Loucy (cell line): ENCODE results near the gene SUN2.

Source experiments
- H2AFZ ChIP-seq: fragments of 200-600 bp; sonication (generic); 2 replicates; pipeline ENCODE4 v1.6.0; 2016; ENCODE audit warnings: antibody characterized with exemption, mild to moderate bottlenecking, low read length, moderate library complexity
- H3F3A ChIP-seq: fragments of 200-600 bp; 2 replicates; pipeline ENCODE4 v1.6.0; 2016; ENCODE audit warnings: antibody characterized with exemption, low read depth, mild to moderate bottlenecking
- H3K27me3 ChIP-seq: fragments of 200-600 bp; sonication (generic); 2 replicates; pipeline ENCODE4 v1.6.1; 2014; ENCODE audit warnings: low read length, mild to moderate bottlenecking; ENCODE audit not compliant: insufficient read depth, poor library complexity, severe bottlenecking
- H3K36me3 ChIP-seq: fragments of 200-600 bp; sonication (generic); 2 replicates; pipeline ENCODE4 v1.6.1; 2016; ENCODE audit warnings: low read length; ENCODE audit not compliant: insufficient read depth
- H3K4me1 ChIP-seq: fragments of 200-600 bp; sonication (generic); 2 replicates; pipeline ENCODE4 v1.5.1; 2014; ENCODE audit warnings: low read length, mild to moderate bottlenecking; ENCODE audit not compliant: insufficient read depth, poor library complexity, severe bottlenecking
- H3K4me2 ChIP-seq: fragments of 200-600 bp; sonication (generic); 2 replicates; pipeline ENCODE4 v1.6.0; 2014; ENCODE audit warnings: antibody characterized with exemption, low read length, low read depth, mild to moderate bottlenecking; ENCODE audit not compliant: poor library complexity, severe bottlenecking
- H3K4me3 ChIP-seq: fragments of 200-600 bp; sonication (generic); 2 replicates; pipeline ENCODE4 v1.5.1; 2014; ENCODE audit warnings: low read length, mild to moderate bottlenecking, mixed read lengths; ENCODE audit not compliant: poor library complexity, severe bottlenecking
- H3K79me2 ChIP-seq: fragments of 200-600 bp; sonication (generic); 2 replicates; pipeline ENCODE4 v1.6.1; 2014; ENCODE audit warnings: low read length; ENCODE audit not compliant: insufficient read depth
- H3K9ac ChIP-seq: fragments of 200-600 bp; sonication (generic); 2 replicates; pipeline ENCODE4 v1.6.0; 2014; ENCODE audit warnings: mild to moderate bottlenecking, low read depth, low read length, moderate library complexity; ENCODE audit not compliant: poor library complexity, severe bottlenecking
- H3K9me2 ChIP-seq: fragments of 200-600 bp; sonication (generic); replicated peaks from 2 replicates; pipeline ENCODE4 v1.6.1; 2016; ENCODE audit warnings: low read depth, low read length, mixed read lengths
- H3K9me3 ChIP-seq: fragments of 200-600 bp; sonication (generic); 2 replicates; pipeline ENCODE4 v1.6.1; 2014; ENCODE audit warnings: mild to moderate bottlenecking, antibody characterized with exemption, low read length, low read depth; ENCODE audit not compliant: insufficient read depth
- H4K20me1 ChIP-seq: fragments of 200-600 bp; sonication (generic); 2 replicates; pipeline ENCODE4 v1.6.0; 2014; ENCODE audit warnings: antibody characterized with exemption, low read length, mild to moderate bottlenecking; ENCODE audit not compliant: insufficient read depth, poor library complexity, severe bottlenecking
- EZH2phosphoT487 ChIP-seq: fragments of 200-600 bp; IDR thresholded peaks from 2 replicates; pipeline ENCODE4 v1.6.1; 2018; ENCODE audit warnings: antibody characterized with exemption, mild to moderate bottlenecking, moderate library complexity, borderline replicate concordance
- TF ChIP-seq, protein P1 (sequence below): fragments of 200-600 bp; sonication (generic); conservative IDR thresholded peaks from 2 replicates; pipeline ENCODE4 v1.5.1; 2014; ENCODE audit warnings: mild to moderate bottlenecking, antibody characterized with exemption, low read length

Gene SUN2

GRCh38 chr22:38757464-38757757, 1.6 kb upstream of the SUN2 start:
- Histone ChIP-seq H3K9me2 (no peaks in the 10 kb centered on the region), H3K79me2 (peaks cover 55% of the 10 kb centered on the region), H3K4me1 (peaks cover 44% of the 10 kb centered on the region), H3K9ac (peak overlapping the region; percentile 96), H3K27me3 (no peaks in the 10 kb centered on the region), H3K4me3 (peak overlapping the region; percentile 95), H4K20me1 (peaks cover 19% of the 10 kb centered on the region), H3K36me3 (no peaks in the 10 kb centered on the region; the same call in 1 of the 2 replicates), H3K4me2 (peak overlapping the region; percentile 86), H3F3A (no peaks in the 10 kb centered on the region), H2AFZ (no peak overlapping the region), H3K9me3 (no peaks in the 10 kb centered on the region)
- no peak for TF ChIP-seq EZH2phosphoT487
- TF ChIP-seq, protein P1, sequence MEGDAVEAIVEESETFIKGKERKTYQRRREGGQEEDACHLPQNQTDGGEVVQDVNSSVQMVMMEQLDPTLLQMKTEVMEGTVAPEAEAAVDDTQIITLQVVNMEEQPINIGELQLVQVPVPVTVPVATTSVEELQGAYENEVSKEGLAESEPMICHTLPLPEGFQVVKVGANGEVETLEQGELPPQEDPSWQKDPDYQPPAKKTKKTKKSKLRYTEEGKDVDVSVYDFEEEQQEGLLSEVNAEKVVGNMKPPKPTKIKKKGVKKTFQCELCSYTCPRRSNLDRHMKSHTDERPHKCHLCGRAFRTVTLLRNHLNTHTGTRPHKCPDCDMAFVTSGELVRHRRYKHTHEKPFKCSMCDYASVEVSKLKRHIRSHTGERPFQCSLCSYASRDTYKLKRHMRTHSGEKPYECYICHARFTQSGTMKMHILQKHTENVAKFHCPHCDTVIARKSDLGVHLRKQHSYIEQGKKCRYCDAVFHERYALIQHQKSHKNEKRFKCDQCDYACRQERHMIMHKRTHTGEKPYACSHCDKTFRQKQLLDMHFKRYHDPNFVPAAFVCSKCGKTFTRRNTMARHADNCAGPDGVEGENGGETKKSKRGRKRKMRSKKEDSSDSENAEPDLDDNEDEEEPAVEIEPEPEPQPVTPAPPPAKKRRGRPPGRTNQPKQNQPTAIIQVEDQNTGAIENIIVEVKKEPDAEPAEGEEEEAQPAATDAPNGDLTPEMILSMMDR = no peak

- peak overlapping the region; percentile 95 for H3K4me3 ChIP-seq
Measured at GRCh38 chr22:38756711-38757463, 1.1 kb upstream of the SUN2 start.

DNA sequence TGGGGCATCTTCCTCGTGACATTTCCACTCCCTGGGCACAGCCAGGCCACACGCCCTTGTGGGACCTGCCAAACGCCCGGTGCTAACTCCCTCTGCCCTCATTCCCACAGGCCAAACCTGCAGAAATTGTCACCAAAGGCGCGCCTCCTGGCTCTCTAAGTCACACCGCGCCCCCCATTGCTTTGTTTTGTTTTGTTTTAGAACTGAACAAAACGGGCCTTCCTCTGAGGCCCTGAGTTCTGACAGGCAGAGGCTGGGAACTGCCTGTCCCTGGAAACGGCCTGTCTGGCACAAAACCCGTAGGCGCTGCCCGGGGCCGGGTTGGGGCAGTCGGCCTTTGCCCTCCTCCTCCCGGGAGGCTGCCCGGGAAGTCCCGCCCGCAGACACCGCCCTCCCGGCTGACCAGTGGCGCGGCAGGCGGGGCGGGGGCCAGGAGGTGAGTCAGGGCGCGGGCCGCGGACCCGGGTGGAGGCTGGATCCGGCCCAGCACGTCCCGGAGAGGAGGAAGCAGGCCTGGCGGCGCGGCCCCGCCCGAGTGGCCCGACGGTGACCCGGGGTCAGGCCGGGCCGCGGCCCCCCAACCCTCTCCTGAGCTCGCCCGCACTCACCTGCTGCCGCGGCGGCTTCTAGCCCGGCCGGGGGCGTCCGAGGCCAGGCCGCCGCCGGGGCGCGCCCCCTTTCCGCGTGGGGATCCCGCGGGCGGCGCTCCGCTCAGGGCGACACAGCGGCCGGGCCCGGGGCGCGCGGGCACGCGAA, 465 bp downstream of the SUN2 start:
- peak overlapping the region; percentile 97 for H3K4me2 ChIP-seq
- peak overlapping the region; percentile 92 for H3K9ac ChIP-seq
- H3K9me3 ChIP-seq = no peaks in the 10 kb centered on the region
- no peaks in the 10 kb centered on the region for H3F3A ChIP-seq
- no peaks in the 10 kb centered on the region for H3K27me3 ChIP-seq
- H3K9me2 ChIP-seq = no peaks in the 10 kb centered on the region
- H3K4me3 ChIP-seq = peak overlapping the region; percentile 95
- H4K20me1 ChIP-seq = peaks cover 28% of the 10 kb centered on the region
- TF ChIP-seq EZH2phosphoT487 = no peak
- TF ChIP-seq, protein P1 = no peak
- H2AFZ ChIP-seq = peak overlapping the region; percentile 46; the same call in 1 of the 2 replicates
- peaks cover 76% of the 10 kb centered on the region for H3K79me2 ChIP-seq
- peaks cover 13% of the 10 kb centered on the region; the same call in 1 of the 2 replicates for H3K36me3 ChIP-seq
- peaks cover 51% of the 10 kb centered on the region for H3K4me1 ChIP-seq

More at GRCh38 chr22:38756711-38757463, 1.1 kb upstream of the SUN2 start:
- H3K9me2 ChIP-seq = no peaks in the 10 kb centered on the region
- peak overlapping the region; percentile 76 for H2AFZ ChIP-seq
- H3K36me3 ChIP-seq = no peaks in the 10 kb centered on the region; the same call in 1 of the 2 replicates
- peak overlapping the region; percentile 86 for H3K4me2 ChIP-seq
- peaks cover 50% of the 10 kb centered on the region for H3K4me1 ChIP-seq
- H3K9ac ChIP-seq = peak overlapping the region; percentile 96
- no peak for TF ChIP-seq EZH2phosphoT487
- TF ChIP-seq, protein P1 = no peak
- H4K20me1 ChIP-seq = peaks cover 22% of the 10 kb centered on the region
- H3K27me3 ChIP-seq = no peaks in the 10 kb centered on the region
- H3K79me2 ChIP-seq = peaks cover 61% of the 10 kb centered on the region
- no peaks in the 10 kb centered on the region for H3F3A ChIP-seq
- H3K9me3 ChIP-seq = no peaks in the 10 kb centered on the region
